Measurements from ENCODE around the gene GYPB.
"Not testable (repeated sequence)": the region's sequence is repeated elsewhere in the genome, so short reads cannot be mapped to it uniquely, and the experiment has no call there.

The GYPB gene

GRCh38 chr4:144008602-144009001 lies 10.6 kb downstream of the GYPB start:
- not testable (repeated sequence) for FAIRE-seq

- FAIRE-seq: not testable (repeated sequence)
Measured at GRCh38 chr4:144007960-144008359, 11.2 kb downstream of the GYPB start.

GRCh38 chr4:144006200-144006803 lies 12.9 kb downstream of the GYPB start:
- FAIRE-seq: not testable (repeated sequence)

GRCh38 chr4:144005558-144005953 lies 13.6 kb downstream of the GYPB start:
- FAIRE-seq: not testable (repeated sequence)

GRCh38 chr4:144004868-144005557 lies 14.2 kb downstream of the GYPB start:
- FAIRE-seq: not testable (repeated sequence)

GRCh38 chr4:144003890-144004265 lies 15.3 kb downstream of the GYPB start:
- FAIRE-seq: not testable (repeated sequence)

- not testable (repeated sequence) for FAIRE-seq
Measured at GRCh38 chr4:144003205-144003889, 15.8 kb downstream of the GYPB start.

GRCh38 chr4:144000331-144000995 lies 18.7 kb downstream of the GYPB start:
- FAIRE-seq: not testable (repeated sequence)

- FAIRE-seq: not testable (repeated sequence)
Measured at GRCh38 chr4:143996193-143996592, 23.0 kb downstream of the GYPB start.

- not testable (repeated sequence) for FAIRE-seq
Measured at GRCh38 chr4:143991761-143992160, 27.4 kb downstream of the GYPB start.

GRCh38 chr4:143990717-143991116 lies 28.5 kb downstream of the GYPB start:
- FAIRE-seq: not testable (repeated sequence)

- no peak for FAIRE-seq
Measured at GRCh38 chr4:143986180-143986579, 33.0 kb downstream of the GYPB start.

GRCh38 chr4:143980776-143981175 lies 38.4 kb downstream of the GYPB start:
- FAIRE-seq: not testable (repeated sequence)

- not testable (repeated sequence) for FAIRE-seq
Measured at GRCh38 chr4:143975527-143975926, 43.7 kb downstream of the GYPB start.

- FAIRE-seq: not testable (repeated sequence)
Measured at GRCh38 chr4:143974021-143974420, 45.2 kb downstream of the GYPB start.

GRCh38 chr4:143961075-143961474 lies 58.1 kb downstream of the GYPB start:
- no peak for FAIRE-seq

- not testable (repeated sequence) for FAIRE-seq
Measured at GRCh38 chr4:143955306-143955705, 63.9 kb downstream of the GYPB start.

- FAIRE-seq: not testable (repeated sequence)
Measured at GRCh38 chr4:143951458-143951972, 67.7 kb downstream of the GYPB start.

GRCh38 chr4:143950967-143951366 lies 68.2 kb downstream of the GYPB start:
- FAIRE-seq: not testable (repeated sequence)

GRCh38 chr4:143950185-143950584 lies 69.0 kb downstream of the GYPB start:
- not testable (repeated sequence) for FAIRE-seq

- FAIRE-seq: not testable (repeated sequence)
Measured at GRCh38 chr4:143947493-143947892, 71.7 kb downstream of the GYPB start.
